ENCODE data around the gene SLC6A5. TPM values are rescaled to one million over a fixed set of nuclear protein-coding genes. Genes with fewer than 3 reads are reported as not detected.

SLC6A5 gene
- polyA plus RNA-seq, 1 of the 3 experiments (the other 2 are of a cell fraction), result not detected

DNA sequence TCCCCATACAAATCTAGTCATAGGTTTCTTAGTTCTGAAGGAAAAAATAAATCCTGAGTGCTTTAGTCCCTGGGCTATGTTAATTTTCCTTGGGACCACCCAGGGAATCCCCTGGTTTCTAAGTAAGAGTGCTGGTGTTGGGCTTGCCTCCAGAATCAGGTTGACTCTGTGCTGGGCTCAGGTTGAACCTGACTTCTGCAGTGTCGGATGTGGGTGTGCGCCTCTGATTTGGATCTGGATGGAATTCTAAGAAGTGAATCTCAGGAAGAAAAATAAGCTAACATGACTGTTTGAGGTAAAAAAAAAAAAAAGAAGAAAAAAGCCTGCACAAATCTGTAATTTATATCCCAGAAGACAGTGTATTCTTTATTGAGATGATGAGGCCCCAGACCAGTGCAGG is 41.0 kb downstream of the SLC6A5 start:
- Histone ChIP-seq H3K9ac (no peak overlapping the region), H3K79me2 (ENCODE audit: insufficient read depth) (no peaks in the 10 kb centered on the region), H3K4me3 (ENCODE audit: low read depth in 2 of 2, low read length in 1 of 2) (no peak overlapping the region), H3K4me2 (no peak overlapping the region), H3K4me1 (ENCODE audit: control insufficient read depth in 1 of 2, insufficient read depth in 2 of 2, low read depth in 1 of 2, low read length in 1 of 2) (no peaks in the 10 kb centered on the region; a peak in 1 of 4 replicates), H3K27me3 (ENCODE audit: insufficient read depth) (no peaks in the 10 kb centered on the region), H3K9me3 (no peaks in the 10 kb centered on the region), H3K36me3 (replicated peaks in 1 of 2; ENCODE audit: control insufficient read depth in 1 of 2, insufficient read depth in 2 of 2, low read length in 1 of 2) (no peaks in the 10 kb centered on the region), H3F3A (replicated peaks; ENCODE audit: insufficient read depth) (no peaks in the 10 kb centered on the region), H3K9me2 (no peaks in the 10 kb centered on the region), H3K27ac (ENCODE audit: low read depth in 2 of 2, low read length in 1 of 2) (no peak overlapping the region), H4K20me1 (ENCODE audit: insufficient read depth) (no peaks in the 10 kb centered on the region), H2AFZ (ENCODE audit: low read depth) (no peak overlapping the region)
- DNase-seq, result no peak
- ChIA-PET POLR2A (no interaction called here), CTCF (interaction anchor here (2.2 kb wide), 1 partner anchor 32 kb away, joined by 7 read pairs; no protein-coding TSS in a partner anchor)
- no peak for TF ChIP-seq IRF3 (IDR thresholded peaks at IDR 0.05; ENCODE audit: low read depth, low read length)
- 63% methylated on average over 2 of the region's 2 CpGs for WGBS (ENCODE audit: low lambda C conversion rate)

DNA sequence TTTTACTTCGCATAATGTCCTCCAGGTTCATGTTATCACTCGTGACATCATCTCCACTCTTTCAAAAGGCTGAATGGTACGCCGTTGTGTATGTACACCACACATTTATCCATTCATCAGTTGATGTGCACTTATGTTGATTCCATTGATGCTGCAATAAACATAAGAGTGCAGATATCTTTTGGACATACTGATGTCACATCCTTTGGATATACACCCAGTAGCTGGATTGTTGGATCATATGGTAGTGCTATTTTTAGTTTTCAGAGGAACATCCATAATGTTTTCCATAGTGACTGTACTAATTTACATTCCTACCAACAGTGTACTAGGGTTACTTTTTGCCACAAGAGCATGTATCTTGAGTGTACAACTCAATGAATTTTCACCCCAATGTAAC is 45.0 kb downstream of the SLC6A5 start:
- WGBS (ENCODE audit: low lambda C conversion rate), result 41% methylated on average over 4 of the region's 4 CpGs
- H3K27ac ChIP-seq (ENCODE audit: low read depth in 2 of 2, low read length in 1 of 2), result no peak overlapping the region
- POLR2A ChIA-PET, result no interaction called here

More for the DNA sequence above, 45.0 kb downstream of the SLC6A5 start:
- no peak for TF ChIP-seq CTCF (IDR thresholded peaks at IDR 0.05)
- no peak for TF ChIP-seq ELF1 (IDR thresholded peaks at IDR 0.05)
- TF ChIP-seq RCOR1 (IDR thresholded peaks at IDR 0.05; ENCODE audit: low read length), result no peak
- TF ChIP-seq POLR2AphosphoS5 (IDR thresholded peaks at IDR 0.05; ENCODE audit: low read depth, low read length), result no peak
- no peak for TF ChIP-seq FOXM1 (IDR thresholded peaks at IDR 0.05; ENCODE audit: low read depth)
- TF ChIP-seq REST (IDR thresholded peaks at IDR 0.05; ENCODE audit: low read depth, low read length), result no peak
- no peak for TF ChIP-seq FOSL2 (IDR thresholded peaks at IDR 0.05; ENCODE audit: borderline replicate concordance, low read depth)
- no peak for TF ChIP-seq SMC3 (IDR thresholded peaks at IDR 0.05; ENCODE audit: low read depth, low read length)
- no peak for TF ChIP-seq GATA2 (CRISPR knock-in tag; IDR thresholded peaks at IDR 0.05)
- no peak for TF ChIP-seq NFIC (IDR thresholded peaks at IDR 0.05; ENCODE audit: borderline replicate concordance)
- TF ChIP-seq FOXJ3 (CRISPR knock-in tag; IDR thresholded peaks at IDR 0.05), result no peak
- TF ChIP-seq, protein P1, sequence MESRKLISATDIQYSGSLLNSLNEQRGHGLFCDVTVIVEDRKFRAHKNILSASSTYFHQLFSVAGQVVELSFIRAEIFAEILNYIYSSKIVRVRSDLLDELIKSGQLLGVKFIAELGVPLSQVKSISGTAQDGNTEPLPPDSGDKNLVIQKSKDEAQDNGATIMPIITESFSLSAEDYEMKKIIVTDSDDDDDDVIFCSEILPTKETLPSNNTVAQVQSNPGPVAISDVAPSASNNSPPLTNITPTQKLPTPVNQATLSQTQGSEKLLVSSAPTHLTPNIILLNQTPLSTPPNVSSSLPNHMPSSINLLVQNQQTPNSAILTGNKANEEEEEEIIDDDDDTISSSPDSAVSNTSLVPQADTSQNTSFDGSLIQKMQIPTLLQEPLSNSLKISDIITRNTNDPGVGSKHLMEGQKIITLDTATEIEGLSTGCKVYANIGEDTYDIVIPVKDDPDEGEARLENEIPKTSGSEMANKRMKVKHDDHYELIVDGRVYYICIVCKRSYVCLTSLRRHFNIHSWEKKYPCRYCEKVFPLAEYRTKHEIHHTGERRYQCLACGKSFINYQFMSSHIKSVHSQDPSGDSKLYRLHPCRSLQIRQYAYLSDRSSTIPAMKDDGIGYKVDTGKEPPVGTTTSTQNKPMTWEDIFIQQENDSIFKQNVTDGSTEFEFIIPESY (IDR thresholded peaks at IDR 0.05; ENCODE audit: borderline replicate concordance, low read depth), result no peak
- no peak for TF ChIP-seq TEAD4 (IDR thresholded peaks at IDR 0.05; ENCODE audit: borderline replicate concordance, insufficient read depth)
- no peak overlapping the region for H3K4me2 ChIP-seq
- CTCF ChIA-PET, result interaction anchor here (0.6 to 1.4 kb wide), 4 partner anchors 9 to 1485 kb away, joined by 3 to 4 read pairs (median 4); no protein-coding TSS in a partner anchor
- H4K20me1 ChIP-seq (ENCODE audit: insufficient read depth), result no peaks in the 10 kb centered on the region
- no peaks in the 10 kb centered on the region for H3K9me2 ChIP-seq
- no peak for DNase-seq
- no peak overlapping the region for H3K4me3 ChIP-seq (ENCODE audit: low read depth in 2 of 2, low read length in 1 of 2)
- no peaks in the 10 kb centered on the region for H3K79me2 ChIP-seq (ENCODE audit: insufficient read depth)
- H3K4me1 ChIP-seq (ENCODE audit: control insufficient read depth in 1 of 2, insufficient read depth in 2 of 2, low read depth in 1 of 2, low read length in 1 of 2), result no peaks in the 10 kb centered on the region; a peak in 1 of 4 replicates
- no peaks in the 10 kb centered on the region for H3K27me3 ChIP-seq (ENCODE audit: insufficient read depth)
- H3K9me3 ChIP-seq, result no peaks in the 10 kb centered on the region
- H3F3A ChIP-seq (replicated peaks; ENCODE audit: insufficient read depth), result no peaks in the 10 kb centered on the region
- no peak overlapping the region for H3K9ac ChIP-seq
- no peak overlapping the region for H2AFZ ChIP-seq (ENCODE audit: low read depth)
- H3K36me3 ChIP-seq (replicated peaks in 1 of 2; ENCODE audit: control insufficient read depth in 1 of 2, insufficient read depth in 2 of 2, low read length in 1 of 2), result no peaks in the 10 kb centered on the region

All from SK-N-SH (cell line).